A549 (cell line): Measurements from ENCODE around the gene GABBR2.

ENCODE experiments used
- CBX8 ChIP-seq: fragments of 200-600 bp; sonication (generic); IDR thresholded peaks from 2 replicates; pipeline ENCODE4 v1.6.1; 2016
- CEBPB ChIP-seq, 2 experiments: fragments of >200 bp in 1 of 2; sonication (Bioruptor Twin) in 1 of 2; formaldehyde crosslinking in 1 of 2; IDR thresholded peaks; 2 replicates each; pipeline ENCODE4 v1.6.1; 2012 to 2016
- CTCF ChIP-seq: fragments of >200 bp; sonication (Bioruptor Twin); formaldehyde crosslinking; IDR thresholded peaks from 3 replicates; pipeline ENCODE4 v1.5.1; 2016
- EHMT2 ChIP-seq: fragments of 200-600 bp; sonication (generic); IDR thresholded peaks from 2 replicates; pipeline ENCODE4 v1.6.1; 2016; ENCODE audit warnings: antibody characterized with exemption, low read depth, mild to moderate bottlenecking, moderate library complexity
- MAFK ChIP-seq: fragments of 450-650 bp; IDR thresholded peaks from 2 replicates; pipeline ENCODE4 v1.6.1; 2014; ENCODE audit not compliant: partially characterized antibody
- MAX ChIP-seq: IDR thresholded peaks from 2 replicates; pipeline ENCODE4 v1.6.1; 2012
- NPAS2 ChIP-seq: fragments of 250-450 bp; sonication (Bioruptor Pico); IDR thresholded peaks from 2 replicates; pipeline ENCODE4 v1.8.0; 2022; ENCODE audit warnings: mild to moderate bottlenecking, moderate library complexity, borderline replicate concordance
- NR3C1 ChIP-seq: fragments of >200 bp; sonication (Bioruptor Twin); formaldehyde crosslinking; IDR thresholded peaks from 3 replicates; pipeline ENCODE4 v1.6.1; 2017
- POLR2A ChIP-seq: IDR thresholded peaks from 2 replicates; pipeline ENCODE4 v1.6.1; 2012; ENCODE audit warnings: mild to moderate bottlenecking, low read length
- RARB ChIP-seq: fragments of 250-450 bp; sonication (Bioruptor Pico); IDR thresholded peaks from 2 replicates; pipeline ENCODE4 v1.8.0; 2021; ENCODE audit warnings: mild to moderate bottlenecking, moderate library complexity
- REST ChIP-seq: fragments of 200-600 bp; sonication (generic); IDR thresholded peaks from 2 replicates; pipeline ENCODE4 v1.6.1; 2016; ENCODE audit warnings: antibody characterized with exemption, mild to moderate bottlenecking, moderate library complexity
- RNF2 ChIP-seq: fragments of 200-600 bp; sonication (generic); IDR thresholded peaks from 2 replicates; pipeline ENCODE4 v1.6.1; 2016; ENCODE audit warnings: low read depth, mild to moderate bottlenecking, antibody characterized with exemption, moderate library complexity, borderline replicate concordance
- SREBF2 ChIP-seq: fragments of 450-650 bp; IDR thresholded peaks from 2 replicates; pipeline ENCODE4 v1.6.1; 2014; ENCODE audit warnings: mild to moderate bottlenecking, moderate library complexity
- TF ChIP-seq, protein P1 (sequence below): fragments of 150-350 bp; IDR thresholded peaks from 2 replicates; pipeline ENCODE4 v1.6.1; 2014; ENCODE audit warnings: low read depth, mild to moderate bottlenecking, low read length

DNA sequence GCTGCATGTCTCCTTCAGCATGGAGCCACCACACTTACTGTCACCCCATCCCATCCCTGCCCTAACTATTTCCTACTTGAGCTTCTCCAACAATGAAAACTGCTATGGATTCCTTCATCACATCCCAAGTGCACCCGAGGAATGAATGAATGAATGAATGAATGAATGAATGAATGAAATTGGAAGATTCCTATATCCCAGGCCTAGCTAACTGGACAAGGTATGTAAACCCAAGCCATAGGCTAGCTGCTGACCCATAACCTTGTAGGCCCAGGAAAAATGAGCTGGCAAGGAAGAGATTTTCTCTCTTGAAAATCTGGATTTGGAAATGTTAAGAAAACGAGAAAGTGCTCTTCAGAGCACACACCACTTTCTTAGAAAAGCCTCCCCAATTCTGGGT is 97.4 kb downstream of the GABBR2 start:
- TF ChIP-seq CTCF (no peak), RNF2 (no peak), CBX8 (no peak), NPAS2 (CRISPR knock-in tag) (no peak), POLR2A (no peak), MAFK (no peak), EHMT2 (no peak), CEBPB (IDR thresholded peaks at IDR 0.05) (no peak), NR3C1 (no peak), REST (no peak), MAX (no peak), SREBF2 (no peak), RARB (CRISPR knock-in tag) (no peak)
- TF ChIP-seq, protein P1, sequence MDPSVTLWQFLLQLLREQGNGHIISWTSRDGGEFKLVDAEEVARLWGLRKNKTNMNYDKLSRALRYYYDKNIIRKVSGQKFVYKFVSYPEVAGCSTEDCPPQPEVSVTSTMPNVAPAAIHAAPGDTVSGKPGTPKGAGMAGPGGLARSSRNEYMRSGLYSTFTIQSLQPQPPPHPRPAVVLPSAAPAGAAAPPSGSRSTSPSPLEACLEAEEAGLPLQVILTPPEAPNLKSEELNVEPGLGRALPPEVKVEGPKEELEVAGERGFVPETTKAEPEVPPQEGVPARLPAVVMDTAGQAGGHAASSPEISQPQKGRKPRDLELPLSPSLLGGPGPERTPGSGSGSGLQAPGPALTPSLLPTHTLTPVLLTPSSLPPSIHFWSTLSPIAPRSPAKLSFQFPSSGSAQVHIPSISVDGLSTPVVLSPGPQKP, result no peak
